ENCODE results near the gene NKD1. TPM values are rescaled to one million over a fixed set of nuclear protein-coding genes. Genes with fewer than 3 reads are reported as not detected.

The NKD1 gene
- total RNA-seq, 1 donor: not detected

DNA sequence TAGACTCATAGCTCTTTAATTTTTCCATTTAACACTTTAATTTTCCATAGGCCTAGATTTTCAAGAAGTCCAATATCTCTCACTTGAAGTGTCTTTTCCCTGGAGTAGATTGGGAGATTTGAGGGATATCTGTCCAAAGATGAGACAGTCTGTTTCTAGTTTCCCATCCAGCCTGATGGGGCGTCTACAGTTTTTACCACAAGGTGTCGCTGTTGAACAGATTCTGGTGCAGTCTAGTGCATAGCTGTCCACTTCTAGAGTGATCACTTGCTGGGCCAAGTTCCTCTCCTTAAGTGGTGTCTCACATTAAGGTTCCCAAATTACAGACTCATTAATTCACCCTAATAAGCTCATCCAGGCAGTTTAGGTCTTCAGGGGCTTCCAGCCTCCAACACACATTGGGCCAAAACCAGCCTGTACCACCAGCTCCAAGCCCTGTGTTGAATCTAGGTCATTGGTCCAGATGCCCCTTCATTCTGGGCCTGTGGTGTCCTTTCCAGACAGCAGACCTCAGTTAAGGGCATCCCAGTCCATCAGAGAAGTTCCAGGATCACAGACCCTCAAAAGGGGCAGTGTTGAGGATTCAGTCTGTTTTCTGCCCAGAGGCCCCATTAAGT is 123.6 kb downstream of the NKD1 start:
- TF ChIP-seq, protein P1, sequence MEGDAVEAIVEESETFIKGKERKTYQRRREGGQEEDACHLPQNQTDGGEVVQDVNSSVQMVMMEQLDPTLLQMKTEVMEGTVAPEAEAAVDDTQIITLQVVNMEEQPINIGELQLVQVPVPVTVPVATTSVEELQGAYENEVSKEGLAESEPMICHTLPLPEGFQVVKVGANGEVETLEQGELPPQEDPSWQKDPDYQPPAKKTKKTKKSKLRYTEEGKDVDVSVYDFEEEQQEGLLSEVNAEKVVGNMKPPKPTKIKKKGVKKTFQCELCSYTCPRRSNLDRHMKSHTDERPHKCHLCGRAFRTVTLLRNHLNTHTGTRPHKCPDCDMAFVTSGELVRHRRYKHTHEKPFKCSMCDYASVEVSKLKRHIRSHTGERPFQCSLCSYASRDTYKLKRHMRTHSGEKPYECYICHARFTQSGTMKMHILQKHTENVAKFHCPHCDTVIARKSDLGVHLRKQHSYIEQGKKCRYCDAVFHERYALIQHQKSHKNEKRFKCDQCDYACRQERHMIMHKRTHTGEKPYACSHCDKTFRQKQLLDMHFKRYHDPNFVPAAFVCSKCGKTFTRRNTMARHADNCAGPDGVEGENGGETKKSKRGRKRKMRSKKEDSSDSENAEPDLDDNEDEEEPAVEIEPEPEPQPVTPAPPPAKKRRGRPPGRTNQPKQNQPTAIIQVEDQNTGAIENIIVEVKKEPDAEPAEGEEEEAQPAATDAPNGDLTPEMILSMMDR (IDR thresholded peaks at IDR 0.05; ENCODE audit: insufficient read depth, low read depth, low read length): peak; percentile 48
- no peak overlapping the region for H3K4me3 ChIP-seq (ENCODE audit: low read depth, low read length)
- DNase-seq (ENCODE audit: low read depth): peak; percentile 22

DNA sequence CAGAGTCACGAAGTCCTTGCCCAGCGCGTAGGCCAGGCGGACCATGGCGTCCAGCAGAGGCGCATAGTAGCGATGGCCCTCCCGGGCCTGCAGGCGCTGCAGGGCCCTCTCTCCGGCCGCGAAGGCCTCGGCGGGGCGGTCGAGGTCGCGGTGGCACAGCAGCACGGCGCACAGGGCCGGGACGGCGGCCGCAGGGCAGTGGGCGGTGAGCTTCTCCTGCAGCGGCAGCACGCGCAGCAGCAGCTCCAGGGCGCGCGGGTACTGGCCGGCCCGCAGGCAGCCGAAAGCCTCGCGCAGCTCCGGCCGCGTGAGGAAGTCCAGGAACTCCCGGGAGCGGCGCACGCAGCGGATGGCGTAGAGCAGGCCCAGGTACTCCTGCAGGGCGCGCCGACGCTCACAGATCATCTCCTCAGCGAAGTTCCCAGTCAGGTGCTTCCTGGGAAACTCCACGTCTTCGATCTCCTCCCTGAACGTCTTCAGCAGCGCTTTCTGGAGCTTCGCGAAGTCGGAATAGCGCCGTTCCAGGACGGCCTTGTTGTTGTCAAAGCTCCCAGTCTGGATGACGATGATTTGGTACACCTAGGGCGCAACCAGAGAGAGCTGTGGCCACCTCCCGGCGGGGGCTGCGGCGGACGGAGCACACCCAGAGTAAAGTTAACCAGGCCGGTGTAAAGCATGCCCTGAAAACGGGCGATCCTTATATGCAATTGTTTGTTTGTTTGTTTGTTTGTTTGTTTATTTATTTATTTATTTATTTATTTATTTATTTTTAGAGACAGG is 125.5 kb downstream of the NKD1 start:
- H3K4me3 ChIP-seq (ENCODE audit: low read depth, low read length): no peak overlapping the region
- TF ChIP-seq, protein P1 (IDR thresholded peaks at IDR 0.05; ENCODE audit: insufficient read depth, low read depth, low read length): no peak
- no peak for DNase-seq (ENCODE audit: low read depth)

DNA sequence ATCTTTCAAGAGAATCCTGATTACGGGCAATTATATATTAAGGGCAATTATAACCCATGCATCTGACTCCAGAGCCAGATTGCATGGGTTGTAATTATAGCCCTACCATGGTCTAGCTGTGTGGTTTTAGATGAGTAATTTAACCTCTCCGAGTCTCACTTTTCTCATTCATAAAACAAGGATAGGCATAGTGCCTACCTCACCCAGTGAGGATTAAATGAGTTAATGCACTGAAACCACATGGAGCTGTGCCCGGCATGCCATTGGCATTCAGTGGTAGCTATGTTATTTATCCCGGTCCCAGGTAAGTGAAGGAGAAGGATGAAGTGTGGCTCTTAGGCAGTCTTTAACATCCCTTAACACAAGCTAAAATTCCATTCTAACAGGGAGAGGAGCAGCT is 126.6 kb downstream of the NKD1 start:
- TF ChIP-seq, protein P1 (IDR thresholded peaks at IDR 0.05; ENCODE audit: insufficient read depth, low read depth, low read length): no peak
- H3K4me3 ChIP-seq (ENCODE audit: low read depth, low read length): no peak overlapping the region
- no peak for DNase-seq (ENCODE audit: low read depth)

DNA sequence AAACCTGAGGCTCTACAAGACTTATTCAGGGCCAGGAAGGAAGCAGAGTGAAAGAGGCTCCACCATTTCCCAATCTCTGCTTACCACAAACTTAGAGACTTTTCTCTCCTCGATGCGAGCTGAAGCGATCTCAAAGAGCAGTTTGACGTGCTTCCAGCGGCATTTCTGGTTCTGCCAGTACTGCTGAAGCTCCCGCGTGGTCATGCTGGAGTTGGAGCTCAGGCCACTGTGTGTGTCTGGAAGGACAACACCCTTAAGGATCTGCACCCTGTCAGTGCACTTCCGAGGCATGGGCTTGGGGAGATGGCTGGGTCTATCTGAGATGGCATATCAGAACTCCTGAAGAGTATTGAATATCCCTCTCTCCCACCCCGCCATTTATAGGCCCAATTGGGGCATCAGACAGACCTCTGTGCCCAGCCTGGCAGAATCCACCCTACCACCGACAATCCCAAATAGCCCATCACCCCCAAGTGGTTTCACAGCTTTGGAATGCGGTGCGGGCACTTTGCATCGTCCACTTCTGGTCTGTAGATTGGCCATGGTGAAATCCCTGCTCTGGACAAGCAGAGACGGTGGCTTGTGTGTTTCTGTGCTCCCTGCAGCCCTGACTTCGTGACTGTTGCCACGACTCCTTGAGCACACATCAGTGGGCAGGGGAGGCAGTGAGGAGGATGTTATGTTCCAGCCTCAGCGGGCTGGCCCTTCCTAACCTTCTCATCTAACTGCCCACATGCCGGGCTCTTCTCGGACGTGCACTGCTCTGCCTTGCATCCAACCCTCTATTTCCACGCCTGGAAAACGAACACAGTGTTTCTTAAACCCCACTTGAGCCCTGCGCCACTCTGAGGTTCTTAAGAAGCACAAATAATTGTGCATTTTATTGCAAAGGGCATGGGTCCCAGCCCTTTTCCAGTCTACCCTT is 127.8 kb downstream of the NKD1 start:
- no peak overlapping the region for H3K4me3 ChIP-seq (ENCODE audit: low read depth, low read length)
- no peak for DNase-seq (ENCODE audit: low read depth)
- TF ChIP-seq, protein P1 (IDR thresholded peaks at IDR 0.05; ENCODE audit: insufficient read depth, low read depth, low read length): no peak

DNA sequence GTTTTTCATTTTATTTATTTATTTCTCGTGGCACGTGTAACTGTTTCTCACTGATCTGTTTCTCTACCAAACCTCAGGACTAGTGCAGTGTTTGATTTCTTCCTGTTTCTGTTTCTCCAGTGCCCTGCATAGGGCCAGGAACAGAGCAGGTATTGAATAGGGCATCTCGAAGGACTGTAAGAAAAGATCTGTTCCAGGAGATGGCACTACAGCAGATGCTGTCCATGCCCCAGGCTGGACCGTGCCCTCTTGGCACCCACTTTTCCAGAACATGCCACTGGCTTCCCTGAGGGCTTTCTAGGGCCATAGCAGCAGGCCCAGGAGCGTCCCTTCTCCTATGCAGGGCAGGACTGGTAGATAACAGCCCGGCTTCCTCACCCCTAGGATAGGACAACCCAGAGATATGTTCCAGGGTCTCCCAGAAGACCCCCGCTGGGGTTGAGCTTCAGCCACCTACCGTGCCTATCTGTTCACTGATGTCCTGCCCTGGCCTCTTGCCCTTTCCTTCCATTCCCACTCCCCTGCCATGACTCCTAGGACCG is 128.6 kb downstream of the NKD1 start:
- TF ChIP-seq, protein P1 (IDR thresholded peaks at IDR 0.05; ENCODE audit: insufficient read depth, low read depth, low read length): no peak
- DNase-seq (ENCODE audit: low read depth): no peak
- H3K4me3 ChIP-seq (ENCODE audit: low read depth, low read length): no peak overlapping the region

DNA sequence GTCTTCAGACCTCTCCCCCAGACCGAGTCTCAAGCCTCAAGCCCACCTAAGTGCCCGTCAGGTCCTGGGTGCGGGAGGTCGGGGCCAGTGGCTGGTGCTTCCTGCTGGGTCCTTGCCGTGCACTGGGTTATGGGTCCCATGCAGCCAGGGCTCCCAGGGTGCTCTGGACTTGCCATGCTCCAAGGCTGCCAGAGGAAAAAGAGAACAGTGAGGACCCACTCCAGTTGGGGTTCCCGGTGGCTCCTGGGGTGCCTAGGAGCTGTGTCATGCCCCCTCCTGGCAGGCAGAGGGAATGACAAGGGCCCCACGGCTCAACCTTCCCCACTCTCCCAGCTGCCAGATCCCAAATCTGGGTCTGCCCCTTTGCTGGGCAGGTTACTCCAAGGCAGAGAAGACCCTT is 129.2 kb downstream of the NKD1 start:
- no peak overlapping the region for H3K4me3 ChIP-seq (ENCODE audit: low read depth, low read length)
- DNase-seq (ENCODE audit: low read depth): no peak
- TF ChIP-seq, protein P1 (IDR thresholded peaks at IDR 0.05; ENCODE audit: insufficient read depth, low read depth, low read length): peak; percentile 23

Measured in fibroblast of villous mesenchyme (primary cell).